Activated naive CD4-positive, alpha-beta T cell treated with anti-CD3 and anti-CD28 coated beads, Interleukin-2, amount 50 U/mL, for 72 hours (primary cell): ENCODE measurements around the gene TRAF2. TPM values are rescaled to one million over a fixed set of nuclear protein-coding genes. Genes with fewer than 3 reads are reported as not detected.

ENCODE experiments used
- ATAC-seq, 2 donors: fragments of 150-1000 bp; cut with Tn5 transposase; 2 replicates each; pipeline ENCODE4 v1.10.0; 2021; ENCODE audit warnings: mild to moderate bottlenecking in 2 of 2, moderate library complexity in 2 of 2
- DNase-seq, 2 donors: peaks; one replicate each; pipeline ENCODE4 v3.0.0; 2021 to 2022; ENCODE audit warnings: low spot score in 2 of 2
- H3K27ac Mint-ChIP-seq, 2 donors: one replicate each; pipeline ENCODE4 v1.8.0; 2022; ENCODE audit warnings: mild to moderate bottlenecking in 2 of 2, mixed read lengths in 2 of 2
- H3K36me3 Mint-ChIP-seq, 2 donors: one replicate each; pipeline ENCODE4 v1.8.0; 2022; ENCODE audit warnings: mixed read lengths in 2 of 2
- H3K9me3 Mint-ChIP-seq, 2 donors: one replicate each; pipeline ENCODE4 v1.8.0; 2022; ENCODE audit warnings: mixed read lengths in 2 of 2
- total RNA-seq, 2 donors: library from RNA; stranded (reverse); gene quantifications; one replicate each; pipeline ENCODE4 v1.2.3, GENCODE V29; 2022

TRAF2 gene
- total RNA-seq, 2 donors from 2014 or later = 53.7 to 56.5 TPM

GRCh38 chr9:136964171-136964689 lies 77.9 kb downstream of the TRAF2 start:
- no peak for ATAC-seq
- no peak for DNase-seq
- no peaks in the 10 kb centered on the region for H3K36me3 Mint-ChIP-seq
- no peaks in the 10 kb centered on the region for H3K9me3 Mint-ChIP-seq
- H3K27ac Mint-ChIP-seq = no peak overlapping the region

DNA sequence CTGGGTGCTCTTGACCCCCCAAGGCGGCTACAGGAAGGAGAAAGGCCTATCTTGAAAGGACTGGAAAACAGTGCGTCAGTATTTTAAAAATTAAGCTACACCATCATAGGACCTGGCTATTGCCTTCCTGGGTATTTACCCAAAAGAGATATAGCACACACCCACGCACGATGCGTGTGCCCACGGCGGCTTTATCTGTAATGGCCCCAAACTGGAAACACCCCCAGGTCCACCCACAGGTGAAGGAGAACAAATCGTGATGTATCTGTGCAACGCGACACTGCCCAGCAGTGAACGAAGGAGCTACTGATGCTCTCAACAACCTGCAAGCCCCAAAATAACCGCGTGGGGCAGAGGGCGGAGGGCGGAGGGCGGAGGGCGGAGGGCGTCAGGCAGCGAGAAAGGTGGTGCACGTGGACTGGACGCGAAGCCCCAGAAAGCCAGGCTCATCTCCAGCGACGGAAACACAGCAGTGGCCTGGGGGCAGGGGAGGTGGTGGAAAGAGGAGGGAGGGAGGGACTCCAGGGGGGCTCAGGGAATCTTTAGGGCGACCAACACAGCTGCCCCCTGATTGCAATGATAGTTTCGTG lies 78.6 kb downstream of the TRAF2 start:
- H3K9me3 Mint-ChIP-seq = no peaks in the 10 kb centered on the region
- H3K27ac Mint-ChIP-seq = no peak overlapping the region
- H3K36me3 Mint-ChIP-seq = no peaks in the 10 kb centered on the region
- DNase-seq = no peak
- ATAC-seq = no peak

DNA sequence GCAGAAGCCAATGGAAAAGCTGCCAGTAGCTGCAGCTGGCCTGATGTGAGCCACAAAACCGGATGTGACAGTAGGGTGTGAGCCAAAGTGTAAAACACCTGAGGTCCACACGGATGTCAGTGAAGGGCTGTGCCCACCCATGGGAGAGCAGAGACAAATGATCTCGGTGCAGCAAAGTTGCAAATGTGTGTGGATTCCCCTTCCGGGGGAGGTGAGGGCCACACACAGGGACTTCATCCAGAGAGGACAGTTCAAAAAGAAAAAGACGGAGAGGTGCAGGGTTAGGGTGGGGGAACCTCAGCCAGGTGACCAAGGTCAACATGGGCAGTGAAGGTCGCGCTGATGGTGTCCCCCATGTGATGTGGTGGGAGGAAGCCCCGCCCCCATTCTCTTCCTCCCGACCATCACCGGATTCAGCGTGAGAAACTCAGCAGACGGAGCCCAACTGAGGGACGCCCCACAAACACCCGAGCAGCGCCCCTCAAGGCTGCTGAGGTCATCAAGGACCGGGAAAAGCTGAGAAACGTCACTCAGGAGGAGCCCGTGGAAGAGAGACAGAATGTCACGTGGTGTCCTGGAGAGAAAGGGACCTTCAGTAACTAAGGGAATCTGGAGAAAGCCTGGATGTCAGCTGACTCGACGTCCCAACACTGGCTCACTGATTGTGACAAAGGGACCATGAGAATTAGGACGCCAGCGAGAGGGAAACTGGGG lies 79.6 kb downstream of the TRAF2 start:
- peak; percentile 51 to 57 for ATAC-seq
- H3K27ac Mint-ChIP-seq = peak overlapping the region in 1 of 2 donors; percentile 46
- no peak for DNase-seq
- no peaks in the 10 kb centered on the region for H3K9me3 Mint-ChIP-seq
- no peaks in the 10 kb centered on the region for H3K36me3 Mint-ChIP-seq

DNA sequence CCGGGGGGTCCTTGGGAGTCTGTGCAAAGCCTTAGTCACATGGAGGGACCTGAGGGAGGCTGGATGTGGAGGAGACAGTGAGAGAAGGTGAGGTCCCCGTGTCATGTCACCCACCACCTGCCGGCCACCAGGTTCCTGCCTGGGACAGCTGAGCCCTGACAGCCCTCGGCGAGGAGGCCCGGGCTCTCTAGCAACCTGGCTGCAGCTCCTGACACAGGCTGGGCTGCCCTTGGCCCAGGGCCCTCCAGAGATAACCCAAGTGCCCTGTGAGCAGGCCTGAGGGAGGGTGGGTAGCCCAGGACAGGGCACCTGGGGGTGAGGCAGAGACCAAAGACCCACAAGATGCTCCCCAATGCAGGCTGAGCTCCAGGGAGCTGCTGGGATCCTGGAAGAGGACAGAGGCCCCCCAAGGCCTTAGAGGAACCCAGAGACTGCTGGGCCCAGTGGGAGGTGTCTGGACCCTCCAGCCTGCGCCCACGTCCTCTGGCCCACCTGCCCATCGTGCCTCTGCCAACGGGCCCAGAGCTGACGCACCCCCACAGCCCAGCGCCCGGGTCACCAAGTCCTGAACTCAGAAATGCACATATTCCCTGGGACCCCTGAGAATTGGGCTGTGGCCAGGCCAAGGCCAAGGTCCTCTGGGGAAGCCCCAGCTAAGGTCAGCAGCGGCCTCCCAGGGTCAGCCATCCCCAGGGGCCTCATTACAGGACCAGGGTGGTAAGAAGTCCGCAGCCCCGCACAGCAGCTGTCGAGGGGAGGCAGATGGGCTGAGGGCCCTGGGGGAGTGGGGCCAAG lies 82.2 kb downstream of the TRAF2 start:
- ATAC-seq = no peak
- Mint-ChIP-seq H3K9me3 (no peaks in the 10 kb centered on the region), H3K27ac (no peak overlapping the region), H3K36me3 (no peaks in the 10 kb centered on the region)
- no peak for DNase-seq

DNA sequence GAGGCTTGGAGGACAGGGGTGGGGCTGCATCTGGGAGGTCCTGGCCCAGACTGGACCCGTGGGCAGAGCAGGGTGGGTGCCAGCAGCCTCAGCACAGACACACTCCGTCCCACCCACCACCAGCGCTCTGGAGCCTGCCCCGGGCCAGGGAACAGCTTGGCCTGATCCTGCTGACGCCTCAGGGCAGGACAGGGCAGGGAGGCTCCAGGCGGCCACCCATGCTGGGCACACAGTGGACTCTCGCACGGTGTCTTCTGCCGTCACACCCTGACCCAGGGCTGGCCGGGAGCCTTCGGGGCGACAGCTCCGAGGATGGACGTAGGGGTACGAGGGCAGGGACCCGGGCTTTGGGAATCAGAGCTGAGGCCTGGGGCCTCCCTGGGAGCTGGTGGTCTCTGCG lies 82.8 kb downstream of the TRAF2 start:
- no peaks in the 10 kb centered on the region for H3K9me3 Mint-ChIP-seq
- H3K27ac Mint-ChIP-seq = no peak overlapping the region
- no peak for ATAC-seq
- no peaks in the 10 kb centered on the region for H3K36me3 Mint-ChIP-seq
- no peak for DNase-seq

DNA sequence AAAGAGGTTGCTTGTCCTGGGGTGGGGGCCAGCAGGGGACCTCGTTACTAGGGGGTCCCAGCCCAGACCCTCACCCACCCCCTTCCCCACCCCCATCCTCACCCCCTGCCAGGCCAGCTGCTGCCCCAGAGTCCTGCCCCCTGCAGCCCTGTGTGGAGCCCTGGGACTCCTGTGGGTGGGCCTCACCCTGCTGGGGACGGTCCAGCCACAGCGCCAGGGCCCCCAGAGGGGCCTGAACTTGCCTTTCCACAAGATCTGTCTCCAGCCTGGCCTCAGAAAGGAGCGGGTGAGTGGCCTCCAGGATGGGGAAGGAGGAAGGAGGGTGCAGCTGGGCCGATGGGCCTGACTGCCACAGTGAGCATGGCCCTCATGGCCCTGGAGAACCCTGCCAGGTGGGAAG lies 83.5 kb downstream of the TRAF2 start:
- H3K36me3 Mint-ChIP-seq = no peaks in the 10 kb centered on the region
- DNase-seq (no peak), ATAC-seq (no peak)
- H3K9me3 Mint-ChIP-seq = no peaks in the 10 kb centered on the region
- no peak overlapping the region for H3K27ac Mint-ChIP-seq

DNA sequence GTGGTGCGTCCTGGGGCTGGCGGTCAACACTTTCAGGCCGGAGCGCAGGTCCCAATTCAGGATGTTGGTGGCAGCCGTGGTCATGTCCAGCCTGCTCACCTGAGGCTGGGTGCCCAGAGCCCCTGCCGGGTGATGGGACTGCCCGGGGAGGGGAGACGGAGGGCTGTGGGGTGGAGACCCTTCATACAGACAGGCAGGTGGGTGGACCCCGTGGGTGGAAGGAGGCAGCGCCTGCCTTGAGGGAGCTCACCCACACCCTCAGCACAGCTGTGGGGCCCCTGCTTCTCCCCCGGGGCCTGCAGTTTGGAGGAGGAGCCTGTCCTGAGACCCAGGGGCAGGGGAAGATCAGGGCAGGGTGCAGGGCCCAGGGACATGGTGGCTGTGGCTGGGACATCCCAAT lies 84.0 kb downstream of the TRAF2 start:
- Mint-ChIP-seq H3K9me3 (no peaks in the 10 kb centered on the region), H3K36me3 (no peaks in the 10 kb centered on the region), H3K27ac (no peak overlapping the region)
- DNase-seq (no peak), ATAC-seq (no peak)

DNA sequence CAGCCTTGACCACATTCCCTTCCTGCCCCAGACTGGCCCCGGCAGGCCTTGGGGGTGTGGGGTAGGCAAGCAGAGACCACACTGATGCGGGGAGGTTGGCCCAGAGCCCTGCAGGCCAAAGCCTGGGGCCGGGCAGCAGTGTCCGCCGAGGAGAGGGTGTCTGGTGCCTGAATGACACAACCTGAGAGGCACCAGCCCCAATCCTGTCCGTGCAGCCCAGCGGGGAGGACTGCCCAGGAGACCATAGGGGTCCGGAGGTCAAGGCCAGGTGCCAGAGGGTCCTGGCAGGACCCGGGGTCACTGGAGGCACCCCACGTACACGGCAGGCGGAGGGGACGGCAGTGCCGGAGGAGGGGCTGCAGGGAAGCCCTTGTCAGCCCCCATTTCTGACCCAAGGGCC lies 85.4 kb downstream of the TRAF2 start:
- ATAC-seq = no peak
- Mint-ChIP-seq H3K9me3 (no peaks in the 10 kb centered on the region), H3K27ac (no peak overlapping the region), H3K36me3 (no peaks in the 10 kb centered on the region)
- no peak for DNase-seq

GRCh38 chr9:136972335-136972734 lies 86.0 kb downstream of the TRAF2 start:
- Mint-ChIP-seq H3K9me3 (no peaks in the 10 kb centered on the region), H3K27ac (no peak overlapping the region), H3K36me3 (no peaks in the 10 kb centered on the region)
- no peak for ATAC-seq
- no peak for DNase-seq

DNA sequence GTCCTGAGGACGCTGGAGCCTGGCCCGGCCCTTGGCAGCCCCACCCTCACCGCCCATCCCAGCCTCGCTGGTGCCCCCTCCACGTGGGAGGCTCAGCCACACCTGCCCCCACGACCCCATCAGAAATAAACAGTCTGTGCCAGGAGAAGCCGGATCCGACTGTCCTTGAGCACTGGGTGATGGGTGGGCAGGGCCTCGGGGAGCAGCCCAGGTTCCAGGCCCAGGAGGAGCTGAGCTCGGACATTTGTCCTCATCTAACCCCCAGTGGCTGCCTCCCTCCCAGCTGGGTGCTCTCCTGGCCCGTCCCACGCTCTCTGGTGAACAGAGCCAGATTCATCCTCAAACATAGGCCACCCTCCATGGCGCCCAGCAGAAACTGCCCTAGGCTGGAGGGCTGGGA lies 86.4 kb downstream of the TRAF2 start:
- DNase-seq (no peak), ATAC-seq (no peak)
- H3K27ac Mint-ChIP-seq = no peak overlapping the region
- no peaks in the 10 kb centered on the region for H3K36me3 Mint-ChIP-seq
- no peaks in the 10 kb centered on the region for H3K9me3 Mint-ChIP-seq

GRCh38 chr9:136973618-136974617 lies 87.6 kb downstream of the TRAF2 start:
- Mint-ChIP-seq H3K9me3 (no peaks in the 10 kb centered on the region), H3K27ac (no peak overlapping the region), H3K36me3 (no peaks in the 10 kb centered on the region)
- no peak for DNase-seq
- ATAC-seq = no peak

DNA sequence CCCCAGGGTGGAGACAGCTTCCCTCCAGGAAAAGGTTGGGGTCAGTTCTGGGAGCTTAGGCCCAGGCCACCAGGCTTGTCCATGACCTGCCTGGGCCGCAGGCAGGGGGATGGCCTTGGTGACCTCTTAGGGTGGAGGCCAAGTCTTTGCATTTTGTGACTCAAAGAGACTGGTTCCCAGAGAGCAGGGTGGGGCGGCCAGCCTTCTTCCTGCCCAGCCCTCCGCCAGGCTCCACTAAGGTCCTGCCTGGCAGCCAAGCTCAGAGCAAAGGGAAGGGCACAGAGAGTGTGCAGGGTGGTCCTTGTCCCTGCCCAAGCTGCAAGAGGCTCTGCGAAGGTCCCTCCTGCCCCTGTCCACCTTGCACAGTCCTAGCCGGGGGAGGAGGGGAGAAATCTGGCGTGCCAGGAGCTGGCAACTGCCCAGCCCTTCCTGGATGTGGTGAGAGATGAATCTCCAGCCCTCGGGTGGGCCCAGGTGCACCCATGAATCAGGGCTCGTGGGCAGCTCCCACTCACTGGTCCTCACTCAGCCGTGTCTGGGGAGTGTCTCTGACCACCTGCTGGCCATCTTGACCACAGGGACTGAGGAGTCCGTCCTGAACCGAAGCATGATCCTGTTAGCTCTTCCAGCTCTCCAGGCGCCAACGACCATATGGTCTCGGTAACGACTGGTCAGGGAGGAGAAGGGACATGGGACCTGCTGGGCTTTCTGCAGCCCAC lies 88.7 kb downstream of the TRAF2 start:
- Mint-ChIP-seq H3K9me3 (no peaks in the 10 kb centered on the region), H3K36me3 (no peaks in the 10 kb centered on the region), H3K27ac (no peak overlapping the region)
- DNase-seq (no peak), ATAC-seq (no peak)

- peak in 1 of 2 donors; percentile 50 for DNase-seq
- H3K27ac Mint-ChIP-seq = no peak overlapping the region
Observed at GRCh38 chr9:136975644-136976043, 89.3 kb downstream of the TRAF2 start.

More at GRCh38 chr9:136975644-136976043, 89.3 kb downstream of the TRAF2 start:
- H3K36me3 Mint-ChIP-seq = no peaks in the 10 kb centered on the region
- ATAC-seq = peak in 1 of 2 donors; percentile 12
- no peaks in the 10 kb centered on the region for H3K9me3 Mint-ChIP-seq
